ENCODE data around the gene DLG2.

DLG2 gene

GRCh38 chr11:84408946-84409411 lies 1218.2 kb downstream of the DLG2 start:
- TF ChIP-seq FOXP2 (optimal IDR thresholded peaks at IDR 0.05; ENCODE audit: borderline replicate concordance, extremely low read depth, extremely low read length, insufficient read depth) = no peak
- TF ChIP-seq POLR2AphosphoS5 (IDR thresholded peaks at IDR 0.05; ENCODE audit: low read depth, low read length) = no peak
- TF ChIP-seq TAF1 (IDR thresholded peaks at IDR 0.05; ENCODE audit: borderline replicate concordance, insufficient read depth, low read length) = no peak
- no peak for TF ChIP-seq REST (IDR thresholded peaks at IDR 0.05; ENCODE audit: insufficient read depth in 1 of 2, low read depth in 2 of 2, low read length in 2 of 2)
- TF ChIP-seq SIN3A (IDR thresholded peaks at IDR 0.05; ENCODE audit: borderline replicate concordance, insufficient read depth, low read length) = no peak

- TF ChIP-seq POLR2AphosphoS5 (IDR thresholded peaks at IDR 0.05; ENCODE audit: low read depth, low read length) (no peak), SIN3A (IDR thresholded peaks at IDR 0.05; ENCODE audit: borderline replicate concordance, insufficient read depth, low read length) (no peak), TAF1 (IDR thresholded peaks at IDR 0.05; ENCODE audit: borderline replicate concordance, insufficient read depth, low read length) (no peak)
These were observed 1220.1 kb downstream of the DLG2 start for GRCh38 chr11:84407091-84407490.

DNA sequence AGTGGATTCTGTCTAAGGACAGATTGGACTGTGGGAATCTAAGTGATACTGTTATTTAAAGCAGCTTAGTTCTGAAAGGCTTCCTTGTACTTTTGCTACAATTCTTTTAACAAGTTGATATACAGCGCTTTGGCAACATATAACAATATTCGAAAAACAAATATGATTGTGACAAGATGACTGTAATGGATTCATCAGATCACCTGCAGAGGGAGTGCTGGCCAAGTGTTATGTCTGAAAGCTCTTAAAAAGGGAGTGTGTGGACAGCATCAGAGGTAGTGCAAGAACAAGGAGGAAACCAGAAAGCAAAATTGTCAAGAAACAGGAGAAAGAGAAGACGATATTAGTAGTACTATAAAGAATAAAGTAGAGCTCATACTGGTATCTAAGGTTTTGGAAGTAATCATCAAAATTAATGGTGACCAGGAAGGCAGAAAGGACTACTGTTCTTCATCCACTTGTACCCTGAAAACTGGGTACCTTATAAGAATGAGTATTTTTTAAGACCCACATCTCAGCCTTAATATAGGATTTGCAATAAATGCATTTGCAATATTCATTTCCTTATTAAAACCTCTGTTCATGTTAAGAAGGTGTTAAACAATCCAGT lies 1229.0 kb downstream of the DLG2 start:
- no peak for TF ChIP-seq SIN3A (IDR thresholded peaks at IDR 0.05; ENCODE audit: borderline replicate concordance, insufficient read depth, low read length)
- TF ChIP-seq POLR2AphosphoS5 (IDR thresholded peaks at IDR 0.05; ENCODE audit: low read depth, low read length) = no peak
- no peak for TF ChIP-seq FOXP2 (optimal IDR thresholded peaks at IDR 0.05; ENCODE audit: borderline replicate concordance, extremely low read depth, extremely low read length, insufficient read depth)
- TF ChIP-seq TAF1 (IDR thresholded peaks at IDR 0.05; ENCODE audit: borderline replicate concordance, insufficient read depth, low read length) = no peak
- no peak for TF ChIP-seq REST (IDR thresholded peaks at IDR 0.05; ENCODE audit: insufficient read depth in 1 of 2, low read depth in 2 of 2, low read length in 2 of 2)

DNA sequence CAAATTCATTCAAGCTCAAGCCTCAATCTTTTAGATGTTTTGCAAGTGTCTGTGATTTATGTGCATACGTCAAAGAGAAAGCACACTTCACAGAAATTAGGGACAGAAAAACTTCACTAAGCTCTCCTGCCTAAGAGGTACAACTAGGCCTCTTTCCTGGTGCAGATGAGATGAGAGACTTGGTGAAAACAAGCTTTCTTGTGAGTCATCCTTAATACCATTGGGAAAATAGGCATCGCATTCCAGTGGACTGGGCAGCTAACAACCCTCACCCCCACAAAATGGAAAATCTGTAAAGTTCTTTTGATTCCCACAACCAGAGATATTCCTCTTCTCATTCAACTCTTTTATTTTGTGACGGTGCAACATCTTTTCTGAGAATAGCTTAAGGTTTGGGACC lies 1230.6 kb downstream of the DLG2 start:
- no peak for TF ChIP-seq REST (IDR thresholded peaks at IDR 0.05; ENCODE audit: insufficient read depth in 1 of 2, low read depth in 2 of 2, low read length in 2 of 2)
- no peak for TF ChIP-seq POLR2AphosphoS5 (IDR thresholded peaks at IDR 0.05; ENCODE audit: low read depth, low read length)
- no peak for TF ChIP-seq SIN3A (IDR thresholded peaks at IDR 0.05; ENCODE audit: borderline replicate concordance, insufficient read depth, low read length)
- TF ChIP-seq FOXP2 (optimal IDR thresholded peaks at IDR 0.05; ENCODE audit: borderline replicate concordance, extremely low read depth, extremely low read length, insufficient read depth) = no peak
- TF ChIP-seq TAF1 (IDR thresholded peaks at IDR 0.05; ENCODE audit: borderline replicate concordance, insufficient read depth, low read length) = no peak

- TF ChIP-seq REST (IDR thresholded peaks at IDR 0.05; ENCODE audit: insufficient read depth in 1 of 2, low read depth in 2 of 2, low read length in 2 of 2) (no peak), POLR2AphosphoS5 (IDR thresholded peaks at IDR 0.05; ENCODE audit: low read depth, low read length) (no peak), FOXP2 (optimal IDR thresholded peaks at IDR 0.05; ENCODE audit: borderline replicate concordance, extremely low read depth, extremely low read length, insufficient read depth) (no peak), SIN3A (IDR thresholded peaks at IDR 0.05; ENCODE audit: borderline replicate concordance, insufficient read depth, low read length) (no peak), TAF1 (IDR thresholded peaks at IDR 0.05; ENCODE audit: borderline replicate concordance, insufficient read depth, low read length) (no peak)
These were observed 1236.6 kb downstream of the DLG2 start for GRCh38 chr11:84390441-84391078.
